ENCODE data around the gene DNM3.

DNM3 gene

GRCh38 chr1:171929121-171929520 is 87.8 kb downstream of the DNM3 start:
- Histone ChIP-seq H3K4me3 (no peak overlapping the region), H3K27ac (no peak overlapping the region)
- no peak for TF ChIP-seq CTCF (IDR thresholded peaks at IDR 0.05)
- DNase-seq (ENCODE audit: low spot score), result no peak

- H3K4me3 ChIP-seq, result no peak overlapping the region
- DNase-seq (ENCODE audit: low spot score), result no peak
- no peak overlapping the region for H3K27ac ChIP-seq
- no peak for TF ChIP-seq CTCF (IDR thresholded peaks at IDR 0.05)
These were observed 90.5 kb downstream of the DNM3 start for GRCh38 chr1:171931752-171932151.

GRCh38 chr1:171934664-171935063 is 93.4 kb downstream of the DNM3 start:
- DNase-seq (ENCODE audit: low spot score), result no peak
- TF ChIP-seq CTCF (IDR thresholded peaks at IDR 0.05), result no peak

GRCh38 chr1:171935086-171935485 is 93.8 kb downstream of the DNM3 start:
- no peak overlapping the region for H3K4me3 ChIP-seq
- no peak for TF ChIP-seq CTCF (IDR thresholded peaks at IDR 0.05)
- DNase-seq (ENCODE audit: low spot score), result no peak
- H3K27ac ChIP-seq, result no peak overlapping the region

More at GRCh38 chr1:171934664-171935063, 93.4 kb downstream of the DNM3 start:
- no peak overlapping the region for H3K4me3 ChIP-seq
- H3K27ac ChIP-seq, result no peak overlapping the region

GRCh38 chr1:171935664-171936063 is 94.4 kb downstream of the DNM3 start:
- no peak for TF ChIP-seq CTCF (IDR thresholded peaks at IDR 0.05)
- Histone ChIP-seq H3K4me3 (no peak overlapping the region), H3K27ac (no peak overlapping the region)
- DNase-seq (ENCODE audit: low spot score), result no peak

- DNase-seq (ENCODE audit: low spot score), result no peak
- no peak for TF ChIP-seq CTCF (IDR thresholded peaks at IDR 0.05)
- no peak overlapping the region for H3K27ac ChIP-seq
- no peak overlapping the region for H3K4me3 ChIP-seq
These were observed 96.6 kb downstream of the DNM3 start for GRCh38 chr1:171937938-171938337.

- no peak for TF ChIP-seq CTCF (IDR thresholded peaks at IDR 0.05)
- no peak overlapping the region for H3K4me3 ChIP-seq
- no peak overlapping the region for H3K27ac ChIP-seq
- no peak for DNase-seq (ENCODE audit: low spot score)
These were observed 98.4 kb downstream of the DNM3 start for GRCh38 chr1:171939740-171940139.

All from coronary artery (tissue), 2 donors.